UCSD-AML1 (cell line): Measurements from ENCODE around the gene ERRFI1.

Source experiments
- DNase-seq: peaks from one replicate; lab custom pipeline; 2025; ENCODE audit not compliant: unreplicated experiment; lab: John Stamatoyannopoulos, UW

ERRFI1 gene

GRCh38 chr1:8018492-8019228 lies 7.4 kb downstream of the ERRFI1 start:
- DNase-seq, result no peak

GRCh38 chr1:8017495-8018197 lies 8.5 kb downstream of the ERRFI1 start:
- no peak for DNase-seq

- DNase-seq, result no peak
These were observed 9.2 kb downstream of the ERRFI1 start for GRCh38 chr1:8016895-8017241.

- no peak for DNase-seq
These were observed 9.8 kb downstream of the ERRFI1 start for GRCh38 chr1:8016210-8016894.

GRCh38 chr1:8015809-8016165 lies 10.3 kb downstream of the ERRFI1 start:
- no peak for DNase-seq

GRCh38 chr1:8015036-8015808 lies 10.9 kb downstream of the ERRFI1 start:
- no peak for DNase-seq

- no peak for DNase-seq
These were observed 11.6 kb downstream of the ERRFI1 start for GRCh38 chr1:8014381-8014988.

GRCh38 chr1:8013800-8014199 lies 12.3 kb downstream of the ERRFI1 start:
- DNase-seq, result no peak

- DNase-seq, result no peak
These were observed 12.7 kb downstream of the ERRFI1 start for GRCh38 chr1:8013399-8013798.

- no peak for DNase-seq
These were observed 13.2 kb downstream of the ERRFI1 start for GRCh38 chr1:8012955-8013354.

- no peak for DNase-seq
These were observed 13.9 kb downstream of the ERRFI1 start for GRCh38 chr1:8011923-8012858.

GRCh38 chr1:8011016-8011415 lies 15.1 kb downstream of the ERRFI1 start:
- DNase-seq, result no peak

- no peak for DNase-seq
These were observed 15.9 kb downstream of the ERRFI1 start for GRCh38 chr1:8010080-8010664.

- no peak for DNase-seq
These were observed 16.8 kb downstream of the ERRFI1 start for GRCh38 chr1:8009043-8010002.

GRCh38 chr1:8006037-8006963 lies 19.8 kb downstream of the ERRFI1 start:
- no peak for DNase-seq

- DNase-seq, result no peak
These were observed 21.1 kb downstream of the ERRFI1 start for GRCh38 chr1:8004803-8005573.
